ENCODE data around the gene SYNJ1.

GRCh38 chr21:32613436-32614043, 114.3 kb downstream of the SYNJ1 start:
- TF ChIP-seq, protein P1, sequence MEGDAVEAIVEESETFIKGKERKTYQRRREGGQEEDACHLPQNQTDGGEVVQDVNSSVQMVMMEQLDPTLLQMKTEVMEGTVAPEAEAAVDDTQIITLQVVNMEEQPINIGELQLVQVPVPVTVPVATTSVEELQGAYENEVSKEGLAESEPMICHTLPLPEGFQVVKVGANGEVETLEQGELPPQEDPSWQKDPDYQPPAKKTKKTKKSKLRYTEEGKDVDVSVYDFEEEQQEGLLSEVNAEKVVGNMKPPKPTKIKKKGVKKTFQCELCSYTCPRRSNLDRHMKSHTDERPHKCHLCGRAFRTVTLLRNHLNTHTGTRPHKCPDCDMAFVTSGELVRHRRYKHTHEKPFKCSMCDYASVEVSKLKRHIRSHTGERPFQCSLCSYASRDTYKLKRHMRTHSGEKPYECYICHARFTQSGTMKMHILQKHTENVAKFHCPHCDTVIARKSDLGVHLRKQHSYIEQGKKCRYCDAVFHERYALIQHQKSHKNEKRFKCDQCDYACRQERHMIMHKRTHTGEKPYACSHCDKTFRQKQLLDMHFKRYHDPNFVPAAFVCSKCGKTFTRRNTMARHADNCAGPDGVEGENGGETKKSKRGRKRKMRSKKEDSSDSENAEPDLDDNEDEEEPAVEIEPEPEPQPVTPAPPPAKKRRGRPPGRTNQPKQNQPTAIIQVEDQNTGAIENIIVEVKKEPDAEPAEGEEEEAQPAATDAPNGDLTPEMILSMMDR (IDR thresholded peaks at IDR 0.05; ENCODE audit: low read depth, low read length, poor library complexity, severe bottlenecking): no peak
- no peak for TF ChIP-seq EZH2phosphoT487 (IDR thresholded peaks at IDR 0.05; ENCODE audit: borderline replicate concordance, low read length)
